ENCODE results near the gene SMARCA4. TPM values are rescaled to one million over a fixed set of nuclear protein-coding genes. Genes with fewer than 3 reads are reported as not detected.

The SMARCA4 gene
- total RNA-seq, 2 experiments from 2014 or later: 107 to 114 TPM

GRCh38 chr19:11025445-11025844 is 64.6 kb downstream of the SMARCA4 start:
- peaks cover 6% of the 10 kb centered on the region for H3K4me1 Mint-ChIP-seq
- H3K27ac Mint-ChIP-seq: no peak overlapping the region
- CTCF ChIA-PET: interaction anchor here (0.7 kb wide), 1 partner anchor 10 kb away, joined by 4 read pairs; no protein-coding TSS in a partner anchor
- H3K27me3 Mint-ChIP-seq: no peaks in the 10 kb centered on the region
- H3K36me3 Mint-ChIP-seq: peaks cover 12% of the 10 kb centered on the region
- DNase-seq: no peak
- H3K4me3 Mint-ChIP-seq: no peak overlapping the region
- no peak for ATAC-seq
- no peaks in the 10 kb centered on the region for H3K9me3 Mint-ChIP-seq (ENCODE audit: low read depth)

- Mint-ChIP-seq H3K27ac (no peak overlapping the region), H3K36me3 (peaks cover 12% of the 10 kb centered on the region), H3K4me1 (peaks cover 6% of the 10 kb centered on the region), H3K4me3 (no peak overlapping the region), H3K9me3 (ENCODE audit: low read depth) (no peaks in the 10 kb centered on the region), H3K27me3 (no peaks in the 10 kb centered on the region)
- CTCF ChIA-PET: interaction anchor here (1.7 kb wide), 1 partner anchor 10 kb away, joined by 6 read pairs; no protein-coding TSS in a partner anchor
- DNase-seq: no peak
- ATAC-seq: no peak
Observed at GRCh38 chr19:11025997-11026396, 65.2 kb downstream of the SMARCA4 start.

GRCh38 chr19:11027381-11027780 is 66.6 kb downstream of the SMARCA4 start:
- peaks cover 6% of the 10 kb centered on the region for H3K4me1 Mint-ChIP-seq
- no peaks in the 10 kb centered on the region for H3K27me3 Mint-ChIP-seq
- no peaks in the 10 kb centered on the region for H3K9me3 Mint-ChIP-seq (ENCODE audit: low read depth)
- H3K4me3 Mint-ChIP-seq: no peak overlapping the region
- H3K27ac Mint-ChIP-seq: no peak overlapping the region
- ATAC-seq (no peak), DNase-seq (no peak)
- CTCF ChIA-PET: interaction anchor here (1.7 kb wide), 1 partner anchor 9 kb away, joined by 6 read pairs; no protein-coding TSS in a partner anchor
- H3K36me3 Mint-ChIP-seq: peaks cover 14% of the 10 kb centered on the region

GRCh38 chr19:11028146-11028545 is 67.3 kb downstream of the SMARCA4 start:
- no peak overlapping the region for H3K4me3 Mint-ChIP-seq
- no peaks in the 10 kb centered on the region for H3K27me3 Mint-ChIP-seq
- DNase-seq (no peak), ATAC-seq (no peak)
- H3K27ac Mint-ChIP-seq: no peak overlapping the region
- H3K9me3 Mint-ChIP-seq (ENCODE audit: low read depth): no peaks in the 10 kb centered on the region
- CTCF ChIA-PET: interaction anchor here (1.0 kb wide), 1 partner anchor 87 kb away, joined by 3 read pairs; no protein-coding TSS in a partner anchor
- H3K36me3 Mint-ChIP-seq: peaks cover 14% of the 10 kb centered on the region
- peaks cover 5% of the 10 kb centered on the region for H3K4me1 Mint-ChIP-seq

- Mint-ChIP-seq H3K36me3 (peaks cover 21% of the 10 kb centered on the region), H3K4me1 (peaks cover 8% of the 10 kb centered on the region)
- CTCF ChIA-PET: interaction anchor here (1.4 kb wide), 1 partner anchor 95 kb away, joined by 4 read pairs; no protein-coding TSS in a partner anchor
Observed at GRCh38 chr19:11031421-11032070, 70.7 kb downstream of the SMARCA4 start.

GRCh38 chr19:11033251-11033650 is 72.4 kb downstream of the SMARCA4 start:
- H3K36me3 Mint-ChIP-seq: peaks cover 29% of the 10 kb centered on the region
- no peaks in the 10 kb centered on the region for H3K9me3 Mint-ChIP-seq (ENCODE audit: low read depth)
- no peak for ATAC-seq
- peaks cover 8% of the 10 kb centered on the region for H3K4me1 Mint-ChIP-seq
- H3K27ac Mint-ChIP-seq: no peak overlapping the region
- no peaks in the 10 kb centered on the region for H3K27me3 Mint-ChIP-seq
- no peak for DNase-seq
- CTCF ChIA-PET: interaction anchor here (1.4 kb wide), 1 partner anchor 93 kb away, joined by 4 read pairs; no protein-coding TSS in a partner anchor
- no peak overlapping the region for H3K4me3 Mint-ChIP-seq

More at GRCh38 chr19:11031421-11032070, 70.7 kb downstream of the SMARCA4 start:
- ATAC-seq: no peak
- no peak for DNase-seq
- no peaks in the 10 kb centered on the region for H3K9me3 Mint-ChIP-seq (ENCODE audit: low read depth)
- H3K27me3 Mint-ChIP-seq: no peaks in the 10 kb centered on the region
- H3K27ac Mint-ChIP-seq: no peak overlapping the region
- H3K4me3 Mint-ChIP-seq: no peak overlapping the region

- Mint-ChIP-seq H3K9me3 (ENCODE audit: low read depth) (no peaks in the 10 kb centered on the region), H3K36me3 (peaks cover 29% of the 10 kb centered on the region), H3K4me1 (peaks cover 8% of the 10 kb centered on the region), H3K27me3 (no peaks in the 10 kb centered on the region), H3K4me3 (no peak overlapping the region), H3K27ac (no peak overlapping the region)
- DNase-seq (no peak), ATAC-seq (no peak)
- CTCF ChIA-PET: interaction anchor here (2.8 kb wide), 1 partner anchor 92 kb away, joined by 31 read pairs; no protein-coding TSS in a partner anchor
Observed at GRCh38 chr19:11033763-11034162, 72.9 kb downstream of the SMARCA4 start.

- Mint-ChIP-seq H3K9me3 (ENCODE audit: low read depth) (no peaks in the 10 kb centered on the region), H3K27ac (no peak overlapping the region), H3K4me3 (no peak overlapping the region), H3K36me3 (peaks cover 32% of the 10 kb centered on the region), H3K27me3 (no peaks in the 10 kb centered on the region), H3K4me1 (peaks cover 8% of the 10 kb centered on the region)
- CTCF ChIA-PET: interaction anchor here (0.6 to 2.9 kb wide), 16 partner anchors 10 to 164 kb away, joined by 3 to 43 read pairs (median 6); partner anchors contain the start of gene LDLR
- ATAC-seq: no peak
- DNase-seq: no peak
Observed at GRCh38 chr19:11034449-11035213, 73.8 kb downstream of the SMARCA4 start.

GRCh38 chr19:11035441-11036377 is 74.9 kb downstream of the SMARCA4 start:
- DNase-seq (peak; percentile 92), ATAC-seq (peak; percentile 98)
- Mint-ChIP-seq H3K9me3 (ENCODE audit: low read depth) (no peaks in the 10 kb centered on the region), H3K4me3 (no peak overlapping the region), H3K36me3 (peaks cover 28% of the 10 kb centered on the region), H3K4me1 (peaks cover 8% of the 10 kb centered on the region), H3K27me3 (no peaks in the 10 kb centered on the region), H3K27ac (peak overlapping the region; percentile 66)
- CTCF ChIA-PET: interaction anchor here (0.7 to 2.9 kb wide), 42 partner anchors 9 to 345 kb away, joined by 3 to 43 read pairs (median 4); partner anchors contain the start of gene LDLR

- Mint-ChIP-seq H3K4me3 (no peak overlapping the region), H3K27ac (no peak overlapping the region), H3K27me3 (no peaks in the 10 kb centered on the region), H3K4me1 (peaks cover 8% of the 10 kb centered on the region), H3K36me3 (peaks cover 24% of the 10 kb centered on the region), H3K9me3 (ENCODE audit: low read depth) (no peaks in the 10 kb centered on the region)
- DNase-seq (no peak), ATAC-seq (no peak)
- CTCF ChIA-PET: interaction anchor here (1.0 to 1.3 kb wide), 2 partner anchors 87 to 96 kb away, joined by 3 to 4 read pairs; no protein-coding TSS in a partner anchor
Observed at GRCh38 chr19:11038511-11038910, 77.7 kb downstream of the SMARCA4 start.

GRCh38 chr19:11041194-11041593 is 80.4 kb downstream of the SMARCA4 start:
- Mint-ChIP-seq H3K9me3 (ENCODE audit: low read depth) (no peaks in the 10 kb centered on the region), H3K4me1 (peaks cover 1% of the 10 kb centered on the region), H3K27me3 (no peaks in the 10 kb centered on the region), H3K4me3 (no peak overlapping the region), H3K27ac (no peak overlapping the region), H3K36me3 (peaks cover 16% of the 10 kb centered on the region)
- CTCF ChIA-PET: no interaction called here
- ATAC-seq (no peak), DNase-seq (no peak)

- Mint-ChIP-seq H3K36me3 (peaks cover 10% of the 10 kb centered on the region), H3K27me3 (no peaks in the 10 kb centered on the region), H3K4me1 (peaks cover 9% of the 10 kb centered on the region), H3K27ac (peak overlapping the region; percentile 0), H3K9me3 (ENCODE audit: low read depth) (no peaks in the 10 kb centered on the region), H3K4me3 (no peak overlapping the region)
- no peak for DNase-seq
- CTCF ChIA-PET: no interaction called here
- no peak for ATAC-seq
Observed at GRCh38 chr19:11041966-11042627, 81.3 kb downstream of the SMARCA4 start.

Measured in activated CD8-positive, alpha-beta memory T cell treated with anti-CD3 and anti-CD28 coated beads, Interleukin-2, amount 10 ng/mL, durations not matched to agents 7 days and 5 days (primary cell).